Heart right ventricle (tissue), 16 donors: ENCODE data around the gene RAI1. TPM values are rescaled to one million over a fixed set of nuclear protein-coding genes. Genes with fewer than 3 reads are reported as not detected.

Experiments
- ATAC-seq, 8 donors: fragments of 200-7000 bp; cut with Tn5 transposase; one replicate each; pipeline ENCODE4 v1.9.1; 2020; ENCODE audit warnings: mild to moderate bottlenecking in 8 of 8, moderate library complexity in 8 of 8, moderate number of reproducible peaks in 1 of 8
- DNase-seq, 2 donors: peaks; one replicate each; pipeline ENCODE4 v3.0.0-alpha.2; 2020
- H3K27ac ChIP-seq, 10 donors: fragments of 200-600 bp; sonication (generic) in 2 of 10; one replicate each; pipeline versions ENCODE4 v1.5.0 to v1.8.0; 2020 to 2022; ENCODE audit warnings: mild to moderate bottlenecking in 3 of 10
- H3K27me3 ChIP-seq, 7 donors: fragments of 200-600 bp; one replicate each; pipeline ENCODE4 v1.8.0; 2021 to 2022; ENCODE audit warnings: mild to moderate bottlenecking in 2 of 7
- H3K36me3 ChIP-seq, 9 donors: fragments of 200-600 bp; sonication (generic) in 1 of 9; one replicate each; pipeline versions ENCODE4 v1.5.0 to v1.8.0; 2020 to 2022; ENCODE audit warnings: mild to moderate bottlenecking in 2 of 9
- H3K4me1 ChIP-seq, 9 donors: fragments of 200-600 bp; sonication (generic) in 1 of 9; one replicate each; pipeline versions ENCODE4 v1.5.0 to v1.8.0; 2020 to 2022; ENCODE audit warnings: mild to moderate bottlenecking in 4 of 9
- H3K4me3 ChIP-seq, 10 donors: fragments of 200-600 bp; sonication (generic) in 2 of 10; one replicate each; pipeline versions ENCODE4 v1.5.0 to v1.8.0; 2020 to 2022; ENCODE audit warnings: mild to moderate bottlenecking in 7 of 10, moderate library complexity in 2 of 10
- H3K9me3 ChIP-seq, 11 donors: fragments of 200-600 bp in 10 of 11; sonication (generic) in 2 of 11; one replicate each; pipeline versions ENCODE4 v1.5.0 to v1.8.0; 2013 to 2022; ENCODE audit warnings: mild to moderate bottlenecking in 2 of 11, control low read depth in 1 of 11, moderate library complexity in 1 of 11
- CTCF ChIP-seq, 9 donors: fragments of 200-600 bp; sonication (generic) in 2 of 9; IDR thresholded peaks; one replicate each; pipeline versions ENCODE4 v1.5.0 to v1.8.0; 2021 to 2022; ENCODE audit warnings: antibody characterized with exemption in 9 of 9, mild to moderate bottlenecking in 5 of 9, moderate library complexity in 1 of 9
- WGBS, 2 donors: extraction: QIAGEN DNeasy Blood & Tissue Kit; methylation state at CpG; one replicate each; pipeline ENCODE4 v1.1.7; 2013; ENCODE audit warnings: inconsistent platforms in 1 of 2; 5-methylcytosine and 5-hydroxymethylcytosine counted together
- intact Hi-C, 10 donors: fragments of 100-400 bp; cut with DNase I; formaldehyde crosslinking; loops; one replicate each; pipeline versions ENCODE4 v1.11.1 to v1.14.2; 2022
- polyA plus RNA-seq, 2 donors: library from polyadenylated mRNA; stranded (reverse); fragments of 200-250 nt; gene quantifications; one replicate each; pipeline ENCODE4 v1.2.3, GENCODE V29; 2013
- total RNA-seq, 10 donors: library from RNA; stranded (reverse); fragmentation: NEBNext Ultra II Directional in 3 of 10; extraction: Animal tissue kit (Norgen Biotek cat#: 25700) in 3 of 10; gene quantifications; one replicate each; pipeline versions ENCODE4 v1.2.1 to v1.2.4, GENCODE V29; 2021 to 2023
- donor health status: Arrhythmogenic right ventricular cardiomyopathy.
- donor health status: ischemic (EF 13 %, LVEDD 7.1; RV severe dilation, severe dysfunction).
- donor health status: healthy with polysubstance abuse.
- donor health status: DM: no; HTN: yes; CAD: no.
- donor health status: DM: no; HTN: no; CAD: no.
- donor health status: ischemic (EF 25% LVEDD 6.9; RV normal size, moderate dysfunction).
- donor health status: ischemic (EF 25% LVEDD 5.7; RV mildly dilated, moderate dysfunction).
- donor health status: healthy.
- donor health status: DM: yes; HTN: yes; CAD: no.
- donor health status: Ischemic cardiomyopathy.
- donor health status: ischemic (EF 35%, LVEDD 5.7; RV mildly dilated, moderate dysfunction).
- donor health status: nonischemic (EF 11% LVEDD 7.7; RV severe dilation, severe dysfunction).
- donor health status: DM: yes; HTN: yes; CAD: no.
- donor health status: PGD.
- donor health status: ischemic (EF 29% LVEDD 5.4; RV normal size, mild dysfunction).
- donor health status: nonischemic (EF 23%, LVEDD 6.1; RV moderate dilation, normal function).

The RAI1 gene
- total and polyA plus RNA-seq, 12 donors = 13.8 to 32.0 (median 19.8) TPM

DNA sequence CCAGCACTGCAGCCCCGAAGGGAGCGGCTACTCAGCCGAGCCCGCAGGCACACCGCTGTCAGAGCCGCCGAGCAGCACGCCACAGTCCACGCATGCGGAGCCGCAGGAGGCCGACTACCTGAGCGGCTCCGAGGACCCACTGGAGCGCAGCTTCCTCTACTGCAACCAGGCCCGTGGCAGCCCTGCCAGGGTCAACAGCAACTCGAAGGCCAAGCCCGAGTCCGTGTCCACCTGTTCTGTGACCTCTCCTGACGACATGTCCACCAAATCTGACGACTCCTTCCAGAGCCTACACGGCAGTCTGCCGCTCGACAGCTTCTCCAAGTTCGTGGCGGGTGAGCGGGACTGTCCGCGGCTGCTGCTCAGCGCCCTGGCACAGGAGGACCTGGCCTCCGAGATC, 113.1 kb downstream of the RAI1 start:
- 92 to 94% methylated on average over 31 of the region's 31 CpGs for WGBS, 2 donors
- DNase-seq (no peak), ATAC-seq (no peak)
- TF ChIP-seq CTCF (IDR thresholded peaks at IDR 0.05) = no peak
- no peak overlapping the region for H3K4me3 ChIP-seq
- H3K27me3 ChIP-seq = no peaks in the 10 kb centered on the region
- intact Hi-C loops = loop anchor here in 3 of 10 donors (5.0 kb wide), 2 partner anchors 107 to 112 kb away; partner anchors contain the start of gene RAI1 (in 2 of the 3)
- peaks cover 28 to 64% (median 51%) of the 10 kb centered on the region in 9 donors for H3K4me1 ChIP-seq
- no peaks in the 10 kb centered on the region for H3K9me3 ChIP-seq
- peaks cover 0 to 63% (median 19%) of the 10 kb centered on the region in 9 donors for H3K36me3 ChIP-seq
- H3K27ac ChIP-seq = peak overlapping the region in 2 of 10 donors; percentile 9 to 75

- no peak for ATAC-seq
- 88 to 97% methylated on average over 11 to 12 of the region's 12 CpGs for WGBS, 2 donors
- no peak overlapping the region for H3K4me3 ChIP-seq
- peaks cover 22 to 62% (median 44%) of the 10 kb centered on the region in 9 donors for H3K4me1 ChIP-seq
- DNase-seq = no peak
- no peaks in the 10 kb centered on the region for H3K27me3 ChIP-seq
- no peak overlapping the region for H3K27ac ChIP-seq
- intact Hi-C loops = loop anchor here in 1 of 10 donors (5.0 kb wide), 1 partner anchor 113 kb away; the partner anchor contains the start of gene RAI1
- TF ChIP-seq CTCF (IDR thresholded peaks at IDR 0.05) = no peak
- H3K36me3 ChIP-seq = peaks cover 0 to 67% (median 19%) of the 10 kb centered on the region in 9 donors
- no peaks in the 10 kb centered on the region for H3K9me3 ChIP-seq
These were observed 114.0 kb downstream of the RAI1 start for GRCh38 chr17:17795296-17795695.

GRCh38 chr17:17795946-17796786, 114.9 kb downstream of the RAI1 start:
- WGBS, 2 donors = 95 to 97% methylated on average over 40 of the region's 40 CpGs
- ATAC-seq (no peak), DNase-seq (no peak)
- no peak overlapping the region for H3K27ac ChIP-seq
- H3K36me3 ChIP-seq = peaks cover 0 to 67% (median 19%) of the 10 kb centered on the region in 9 donors
- H3K27me3 ChIP-seq = no peaks in the 10 kb centered on the region
- H3K4me1 ChIP-seq = peaks cover 20 to 58% (median 35%) of the 10 kb centered on the region in 9 donors
- H3K9me3 ChIP-seq = no peaks in the 10 kb centered on the region
- intact Hi-C loops = loop anchor here in 1 of 10 donors (5.0 kb wide), 1 partner anchor 114 kb away; the partner anchor contains the start of gene RAI1
- TF ChIP-seq CTCF (IDR thresholded peaks at IDR 0.05) = no peak
- no peak overlapping the region for H3K4me3 ChIP-seq

DNA sequence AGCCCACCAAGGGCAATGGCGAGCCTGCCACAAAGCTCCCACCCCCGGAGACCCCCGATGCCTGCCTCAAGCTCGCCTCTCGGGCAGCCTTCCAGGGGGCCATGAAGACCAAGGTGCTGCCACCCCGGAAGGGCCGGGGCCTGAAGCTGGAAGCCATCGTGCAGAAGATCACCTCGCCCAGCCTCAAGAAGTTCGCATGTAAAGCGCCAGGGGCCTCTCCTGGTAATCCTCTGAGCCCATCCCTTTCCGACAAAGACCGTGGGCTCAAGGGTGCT, 115.5 kb downstream of the RAI1 start:
- H3K4me1 ChIP-seq = peaks cover 14 to 53% (median 30%) of the 10 kb centered on the region in 9 donors
- WGBS, 2 donors = 93 to 95% methylated on average over 13 of the region's 13 CpGs
- H3K27me3 ChIP-seq = no peaks in the 10 kb centered on the region
- peak overlapping the region in 2 of 10 donors; percentile 9 to 15 for H3K27ac ChIP-seq
- no peak for TF ChIP-seq CTCF (IDR thresholded peaks at IDR 0.05)
- peaks cover 0 to 67% (median 19%) of the 10 kb centered on the region in 9 donors for H3K36me3 ChIP-seq
- H3K4me3 ChIP-seq = no peak overlapping the region
- intact Hi-C loops = loop anchor here in 1 of 10 donors (5.0 kb wide), 1 partner anchor 114 kb away; the partner anchor contains the start of gene RAI1
- ATAC-seq = no peak
- no peaks in the 10 kb centered on the region for H3K9me3 ChIP-seq
- DNase-seq = no peak
